ENCODE results near the gene RIMOC1. TPM values are rescaled to one million over a fixed set of nuclear protein-coding genes. Genes with fewer than 3 reads are reported as not detected.

RIMOC1 gene
- total RNA-seq, 2 donors from 2014 or later, result 8.8 to 9.9 TPM

DNA sequence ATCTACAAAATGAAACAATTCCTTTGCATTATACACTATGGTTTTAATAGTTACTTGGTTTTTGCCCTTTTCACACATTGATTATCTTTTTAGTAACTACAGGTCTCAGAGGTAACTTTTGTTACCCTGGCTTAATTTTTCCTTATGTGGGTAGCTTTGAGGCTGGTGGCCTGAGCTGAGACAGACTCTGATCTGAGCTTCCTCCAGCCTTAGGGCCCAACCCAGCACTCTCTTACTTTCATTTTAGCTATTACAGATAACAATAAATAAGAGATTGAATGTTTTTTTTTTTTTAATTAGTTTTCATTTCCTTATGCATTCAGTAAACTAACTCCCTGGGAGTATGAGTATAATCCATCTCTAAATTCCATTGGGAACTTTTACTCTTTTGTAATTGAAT, 18.9 kb upstream of the RIMOC1 start:
- no peaks in the 10 kb centered on the region for H3K4me1 ChIP-seq
- no peak for ATAC-seq
- no peak overlapping the region for H3K27ac ChIP-seq
- H3K9me3 ChIP-seq, result no peaks in the 10 kb centered on the region
- H3K4me3 ChIP-seq, result no peak overlapping the region
- H3K27me3 ChIP-seq, result no peaks in the 10 kb centered on the region
- H3K36me3 ChIP-seq (replicated peaks in 1 of 2; ENCODE audit: insufficient read depth in 1 of 2, low read depth in 2 of 2), result no peaks in the 10 kb centered on the region
- no peak for DNase-seq
- intact Hi-C loops (cut with DNase I), result no loop called here
- TF ChIP-seq POLR2A (IDR thresholded peaks at IDR 0.05) (no peak), CTCF (IDR thresholded peaks at IDR 0.05) (no peak)

DNA sequence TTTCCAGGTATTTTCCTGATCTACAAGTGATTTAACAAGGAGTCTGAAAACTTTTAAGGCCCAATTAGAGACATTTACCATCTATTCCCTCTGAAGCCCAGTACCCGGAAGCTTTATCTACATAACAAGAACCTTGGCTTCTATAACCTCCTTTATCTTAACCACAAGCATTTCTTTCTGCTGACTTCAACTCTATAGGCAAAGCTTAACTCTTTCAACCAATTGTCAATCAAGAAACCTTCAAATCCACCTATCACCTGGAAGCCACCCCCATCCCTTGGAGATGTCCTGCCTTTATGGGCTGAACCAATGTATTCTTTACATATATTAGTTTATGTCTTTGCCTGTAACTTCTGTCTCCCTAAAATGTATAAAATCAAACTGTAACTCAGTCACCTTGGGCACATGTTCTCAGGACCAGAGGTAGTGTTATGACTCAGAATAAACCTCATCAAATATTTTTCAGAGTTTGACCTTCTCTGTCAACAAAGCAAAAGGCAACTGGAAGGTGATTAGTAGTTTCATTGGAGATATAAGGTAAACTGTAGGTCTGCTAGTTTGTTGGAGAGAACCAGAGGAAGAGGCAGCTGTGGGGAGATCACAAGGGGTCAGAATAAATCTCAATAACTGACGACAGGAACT, 13.0 kb upstream of the RIMOC1 start:
- ATAC-seq (no peak), DNase-seq (no peak)
- Histone ChIP-seq H3K27me3 (no peaks in the 10 kb centered on the region), H3K27ac (no peak overlapping the region), H3K4me3 (no peak overlapping the region), H3K4me1 (no peaks in the 10 kb centered on the region), H3K36me3 (replicated peaks in 1 of 2; ENCODE audit: insufficient read depth in 1 of 2, low read depth in 2 of 2) (no peaks in the 10 kb centered on the region), H3K9me3 (no peaks in the 10 kb centered on the region)
- no peak for TF ChIP-seq CTCF (IDR thresholded peaks at IDR 0.05)
- no peak for TF ChIP-seq POLR2A (IDR thresholded peaks at IDR 0.05)
- intact Hi-C loops (cut with DNase I), result no loop called here
- WGBS, 2 donors, result 45 to 48% methylated on average over 2 of the region's 2 CpGs

DNA sequence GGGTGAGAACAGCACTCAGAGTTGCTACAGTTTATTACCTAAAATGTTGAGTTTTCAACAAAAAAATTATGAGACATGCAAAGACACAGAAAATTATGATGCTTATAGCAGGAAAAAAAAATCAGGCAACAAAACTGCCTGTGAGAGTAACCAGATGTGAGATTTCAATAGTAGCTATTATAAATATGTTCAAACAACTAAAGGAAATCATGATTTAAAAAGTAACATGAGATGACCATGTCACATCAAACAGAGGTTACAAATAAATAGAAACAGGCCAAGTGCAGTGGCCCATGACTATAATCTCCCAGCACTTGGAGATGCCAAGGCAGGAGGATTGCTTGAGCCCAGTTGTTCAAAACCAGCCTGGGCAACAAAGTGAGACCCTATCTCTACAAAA, 12.1 kb upstream of the RIMOC1 start:
- no peak for TF ChIP-seq CTCF (IDR thresholded peaks at IDR 0.05)
- TF ChIP-seq POLR2A (IDR thresholded peaks at IDR 0.05), result no peak
- intact Hi-C loops (cut with DNase I), result no loop called here
- Histone ChIP-seq H3K9me3 (no peaks in the 10 kb centered on the region), H3K36me3 (replicated peaks in 1 of 2; ENCODE audit: insufficient read depth in 1 of 2, low read depth in 2 of 2) (no peaks in the 10 kb centered on the region), H3K27me3 (no peaks in the 10 kb centered on the region), H3K27ac (no peak overlapping the region), H3K4me3 (no peak overlapping the region), H3K4me1 (no peaks in the 10 kb centered on the region)
- ATAC-seq, result no peak
- no peak for DNase-seq

GRCh38 chr5:41893074-41893851, 10.9 kb upstream of the RIMOC1 start:
- TF ChIP-seq CTCF (IDR thresholded peaks at IDR 0.05), result no peak
- no peak for TF ChIP-seq POLR2A (IDR thresholded peaks at IDR 0.05)
- Histone ChIP-seq H3K4me1 (no peaks in the 10 kb centered on the region), H3K4me3 (no peak overlapping the region), H3K9me3 (no peaks in the 10 kb centered on the region), H3K27me3 (no peaks in the 10 kb centered on the region), H3K27ac (no peak overlapping the region), H3K36me3 (replicated peaks in 1 of 2; ENCODE audit: insufficient read depth in 1 of 2, low read depth in 2 of 2) (no peaks in the 10 kb centered on the region)
- ATAC-seq (no peak), DNase-seq (no peak)
- intact Hi-C loops (cut with DNase I), result no loop called here
- 65 to 85% methylated on average over 3 of the region's 3 CpGs for WGBS, 2 donors

DNA sequence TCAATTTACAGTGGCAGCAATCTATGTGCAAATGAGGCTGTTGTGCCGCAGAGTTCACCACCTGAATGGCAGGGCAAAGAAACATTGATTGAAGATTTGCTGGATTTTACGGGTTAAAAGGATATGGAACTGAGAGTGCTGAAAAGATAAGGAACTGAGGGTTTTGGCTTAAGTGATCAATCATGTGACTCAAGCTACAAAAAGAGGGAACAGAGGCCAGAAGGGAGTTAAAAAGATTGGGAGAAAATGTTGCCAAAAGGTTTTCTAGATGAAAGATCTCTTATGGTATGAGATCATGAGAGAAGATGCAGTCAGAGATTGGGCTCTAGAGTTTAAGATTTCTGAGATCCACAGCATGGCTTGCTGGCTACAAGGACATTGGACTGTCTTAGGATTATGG, 7.9 kb upstream of the RIMOC1 start:
- TF ChIP-seq CTCF (IDR thresholded peaks at IDR 0.05) (no peak), POLR2A (IDR thresholded peaks at IDR 0.05) (no peak)
- WGBS, 2 donors, result 23 to 33% methylated on average over 2 of the region's 2 CpGs
- no peaks in the 10 kb centered on the region for H3K4me1 ChIP-seq
- H3K4me3 ChIP-seq, result no peak overlapping the region
- intact Hi-C loops (cut with DNase I), result no loop called here
- no peaks in the 10 kb centered on the region for H3K36me3 ChIP-seq (replicated peaks in 1 of 2; ENCODE audit: insufficient read depth in 1 of 2, low read depth in 2 of 2)
- DNase-seq, result no peak
- no peak overlapping the region for H3K27ac ChIP-seq
- no peaks in the 10 kb centered on the region for H3K27me3 ChIP-seq
- H3K9me3 ChIP-seq, result no peaks in the 10 kb centered on the region
- no peak for ATAC-seq

Measured in body of pancreas (tissue), 4 donors.